Peyer's patch (tissue), 4 donors: ENCODE data around the gene IPO11.

ENCODE experiments used
- POLR2A ChIP-seq, 2 donors: fragments of 450-650 bp; IDR thresholded peaks; one replicate each; pipeline ENCODE4 v1.5.1; 2017; ENCODE audit warnings: antibody characterized with exemption in 2 of 2, mild to moderate bottlenecking in 2 of 2, moderate library complexity in 2 of 2
- TF ChIP-seq, protein P1 (sequence below), 6 experiments: fragments of 450-650 bp in 4 of 6; fragments of 200-600 bp in 2 of 6; sonication (generic) in 1 of 6; IDR thresholded peaks; one replicate each; pipeline ENCODE4 v1.5.1; 2017 to 2019; ENCODE audit warnings: antibody characterized with exemption in 6 of 6, mild to moderate bottlenecking in 3 of 6, moderate library complexity in 1 of 6

DNA sequence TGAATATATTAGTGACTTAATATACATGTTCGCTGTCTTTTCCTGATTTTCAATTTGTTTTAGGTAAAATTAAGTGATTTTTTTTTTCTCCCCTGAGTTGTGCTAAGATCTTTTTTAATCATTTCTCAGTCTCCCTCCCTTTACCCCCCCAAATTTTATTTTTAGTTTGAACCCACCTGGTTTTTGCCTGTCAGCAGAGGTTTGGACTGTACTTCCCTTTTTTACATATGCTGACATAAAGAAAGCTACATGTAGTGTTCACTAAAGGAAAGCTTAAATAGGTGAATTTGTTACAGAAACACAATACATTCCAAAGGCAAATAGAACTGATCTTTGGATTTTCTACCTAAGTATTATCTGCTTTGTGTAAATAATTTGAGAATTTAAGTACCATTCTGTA, 82.2 kb downstream of the IPO11 start:
- TF ChIP-seq, protein P1, sequence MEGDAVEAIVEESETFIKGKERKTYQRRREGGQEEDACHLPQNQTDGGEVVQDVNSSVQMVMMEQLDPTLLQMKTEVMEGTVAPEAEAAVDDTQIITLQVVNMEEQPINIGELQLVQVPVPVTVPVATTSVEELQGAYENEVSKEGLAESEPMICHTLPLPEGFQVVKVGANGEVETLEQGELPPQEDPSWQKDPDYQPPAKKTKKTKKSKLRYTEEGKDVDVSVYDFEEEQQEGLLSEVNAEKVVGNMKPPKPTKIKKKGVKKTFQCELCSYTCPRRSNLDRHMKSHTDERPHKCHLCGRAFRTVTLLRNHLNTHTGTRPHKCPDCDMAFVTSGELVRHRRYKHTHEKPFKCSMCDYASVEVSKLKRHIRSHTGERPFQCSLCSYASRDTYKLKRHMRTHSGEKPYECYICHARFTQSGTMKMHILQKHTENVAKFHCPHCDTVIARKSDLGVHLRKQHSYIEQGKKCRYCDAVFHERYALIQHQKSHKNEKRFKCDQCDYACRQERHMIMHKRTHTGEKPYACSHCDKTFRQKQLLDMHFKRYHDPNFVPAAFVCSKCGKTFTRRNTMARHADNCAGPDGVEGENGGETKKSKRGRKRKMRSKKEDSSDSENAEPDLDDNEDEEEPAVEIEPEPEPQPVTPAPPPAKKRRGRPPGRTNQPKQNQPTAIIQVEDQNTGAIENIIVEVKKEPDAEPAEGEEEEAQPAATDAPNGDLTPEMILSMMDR (IDR thresholded peaks at IDR 0.05), result no peak
- TF ChIP-seq POLR2A (IDR thresholded peaks at IDR 0.05), result no peak
